ENCODE measurements around the gene SREK1. TPM values are rescaled to one million over a fixed set of nuclear protein-coding genes. Genes with fewer than 3 reads are reported as not detected.
A peak's percentile ranks its signal among the peaks of the same experiment; 100 is the strongest.
"Not testable (repeated sequence)": the region's sequence is repeated elsewhere in the genome, so short reads cannot be mapped to it uniquely, and the experiment has no call there.

The SREK1 gene
- total and polyA plus RNA-seq, 9 donors = 56.3 to 90.6 (median 70.5) TPM

GRCh38 chr5:66136053-66136452, 8.0 kb upstream of the SREK1 start:
- no peaks in the 10 kb centered on the region for H3K4me1 ChIP-seq (ENCODE audit: control insufficient read depth, insufficient read depth, low read length)
- H3K27ac ChIP-seq (ENCODE audit: low read length) = no peak overlapping the region
- no peak for DNase-seq
- H3K9me3 ChIP-seq (replicated peaks; ENCODE audit: control insufficient read depth, low read depth, low read length) = no peaks in the 10 kb centered on the region
- H3K27me3 ChIP-seq (ENCODE audit: control insufficient read depth, insufficient read depth, low read length) = peaks cover 2% of the 10 kb centered on the region
- WGBS (ENCODE audit: insufficient coverage) = no CpG with 5 or more reads among the region's 2 CpGs
- no peaks in the 10 kb centered on the region for H3K36me3 ChIP-seq (ENCODE audit: control insufficient read depth, insufficient read depth, low read length)
- no peak overlapping the region for H3K4me3 ChIP-seq (ENCODE audit: low read length)

GRCh38 chr5:66136944-66137343, 7.2 kb upstream of the SREK1 start:
- H3K27ac ChIP-seq (ENCODE audit: low read length); H3K4me1 ChIP-seq (ENCODE audit: control insufficient read depth, insufficient read depth, low read length); H3K36me3 ChIP-seq (ENCODE audit: control insufficient read depth, insufficient read depth, low read length); H3K4me3 ChIP-seq (ENCODE audit: low read length); DNase-seq; H3K27me3 ChIP-seq (ENCODE audit: control insufficient read depth, insufficient read depth, low read length); H3K9me3 ChIP-seq (replicated peaks; ENCODE audit: control insufficient read depth, low read depth, low read length): not testable (repeated sequence)
- WGBS (ENCODE audit: insufficient coverage) = no CpG with 5 or more reads among the region's 3 CpGs

- no peaks in the 10 kb centered on the region for H3K27me3 ChIP-seq (ENCODE audit: control insufficient read depth, insufficient read depth, low read length)
- H3K9me3 ChIP-seq (replicated peaks; ENCODE audit: control insufficient read depth, low read depth, low read length) = no peaks in the 10 kb centered on the region
- H3K4me3 ChIP-seq (ENCODE audit: low read length) = no peak overlapping the region
- no peaks in the 10 kb centered on the region for H3K36me3 ChIP-seq (ENCODE audit: control insufficient read depth, insufficient read depth, low read length)
- WGBS (ENCODE audit: insufficient coverage) = no CpG with 5 or more reads among the region's 1 CpG
- H3K27ac ChIP-seq (ENCODE audit: low read length) = no peak overlapping the region
- no peak for DNase-seq
- H3K4me1 ChIP-seq (ENCODE audit: control insufficient read depth, insufficient read depth, low read length) = peaks cover 5% of the 10 kb centered on the region
These were observed 5.3 kb upstream of the SREK1 start for GRCh38 chr5:66138637-66139317.

- Histone ChIP-seq H3K4me1 (ENCODE audit: control insufficient read depth, insufficient read depth, low read length) (peaks cover 5% of the 10 kb centered on the region), H3K27ac (ENCODE audit: low read length) (no peak overlapping the region), H3K4me3 (ENCODE audit: low read length) (no peak overlapping the region), H3K36me3 (ENCODE audit: control insufficient read depth, insufficient read depth, low read length) (no peaks in the 10 kb centered on the region), H3K9me3 (replicated peaks; ENCODE audit: control insufficient read depth, low read depth, low read length) (no peaks in the 10 kb centered on the region), H3K27me3 (ENCODE audit: control insufficient read depth, insufficient read depth, low read length) (no peaks in the 10 kb centered on the region)
- 83% methylated on average over 1 of the region's 2 CpGs for WGBS (ENCODE audit: insufficient coverage)
- no peak for DNase-seq
These were observed 4.8 kb upstream of the SREK1 start for GRCh38 chr5:66139318-66139712.

- peaks cover 5% of the 10 kb centered on the region for H3K4me1 ChIP-seq (ENCODE audit: control insufficient read depth, insufficient read depth, low read length)
- no CpG with 5 or more reads among the region's 2 CpGs for WGBS (ENCODE audit: insufficient coverage)
- H3K36me3 ChIP-seq (ENCODE audit: control insufficient read depth, insufficient read depth, low read length) = no peaks in the 10 kb centered on the region
- no peaks in the 10 kb centered on the region for H3K27me3 ChIP-seq (ENCODE audit: control insufficient read depth, insufficient read depth, low read length)
- H3K27ac ChIP-seq (ENCODE audit: low read length) = no peak overlapping the region
- no peaks in the 10 kb centered on the region for H3K9me3 ChIP-seq (replicated peaks; ENCODE audit: control insufficient read depth, low read depth, low read length)
- no peak overlapping the region for H3K4me3 ChIP-seq (ENCODE audit: low read length)
- DNase-seq = no peak
These were observed 1.7 kb upstream of the SREK1 start for GRCh38 chr5:66142417-66142816.

- peaks cover 5% of the 10 kb centered on the region for H3K4me1 ChIP-seq (ENCODE audit: control insufficient read depth, insufficient read depth, low read length)
- H3K36me3 ChIP-seq (ENCODE audit: control insufficient read depth, insufficient read depth, low read length) = no peaks in the 10 kb centered on the region
- no peaks in the 10 kb centered on the region for H3K9me3 ChIP-seq (replicated peaks; ENCODE audit: control insufficient read depth, low read depth, low read length)
- no peak for DNase-seq
- H3K27ac ChIP-seq (ENCODE audit: low read length) = peak overlapping the region; percentile 99
- no peaks in the 10 kb centered on the region for H3K27me3 ChIP-seq (ENCODE audit: control insufficient read depth, insufficient read depth, low read length)
- WGBS (ENCODE audit: insufficient coverage) = 13% methylated on average over 8 of the region's 16 CpGs
- H3K4me3 ChIP-seq (ENCODE audit: low read length) = peak overlapping the region; percentile 61
These were observed 527 bp upstream of the SREK1 start for GRCh38 chr5:66143473-66144073.

GRCh38 chr5:66144834-66145390, 812 bp downstream of the SREK1 start:
- H3K27me3 ChIP-seq (ENCODE audit: control insufficient read depth, insufficient read depth, low read length) = no peaks in the 10 kb centered on the region
- H3K9me3 ChIP-seq (replicated peaks; ENCODE audit: control insufficient read depth, low read depth, low read length) = no peaks in the 10 kb centered on the region
- H3K27ac ChIP-seq (ENCODE audit: low read length) = peak overlapping the region; percentile 99
- peak overlapping the region; percentile 61 for H3K4me3 ChIP-seq (ENCODE audit: low read length)
- no peaks in the 10 kb centered on the region for H3K36me3 ChIP-seq (ENCODE audit: control insufficient read depth, insufficient read depth, low read length)
- peaks cover 5% of the 10 kb centered on the region for H3K4me1 ChIP-seq (ENCODE audit: control insufficient read depth, insufficient read depth, low read length)
- peak; percentile 91 for DNase-seq
- 0% methylated on average over 14 of the region's 22 CpGs for WGBS (ENCODE audit: insufficient coverage)

GRCh38 chr5:66145737-66146136, 1.6 kb downstream of the SREK1 start:
- Histone ChIP-seq H3K27me3 (ENCODE audit: control insufficient read depth, insufficient read depth, low read length) (no peaks in the 10 kb centered on the region), H3K9me3 (replicated peaks; ENCODE audit: control insufficient read depth, low read depth, low read length) (no peaks in the 10 kb centered on the region), H3K4me1 (ENCODE audit: control insufficient read depth, insufficient read depth, low read length) (peaks cover 5% of the 10 kb centered on the region), H3K4me3 (ENCODE audit: low read length) (peak overlapping the region; percentile 61), H3K27ac (ENCODE audit: low read length) (peak overlapping the region; percentile 99), H3K36me3 (ENCODE audit: control insufficient read depth, insufficient read depth, low read length) (no peaks in the 10 kb centered on the region)
- WGBS (ENCODE audit: insufficient coverage) = no CpG with 5 or more reads among the region's 8 CpGs
- DNase-seq = no peak

GRCh38 chr5:66149950-66150349, 5.8 kb downstream of the SREK1 start:
- Histone ChIP-seq H3K4me3 (ENCODE audit: low read length) (no peak overlapping the region), H3K9me3 (replicated peaks; ENCODE audit: control insufficient read depth, low read depth, low read length) (peaks cover 3% of the 10 kb centered on the region), H3K27ac (ENCODE audit: low read length) (no peak overlapping the region), H3K36me3 (ENCODE audit: control insufficient read depth, insufficient read depth, low read length) (no peaks in the 10 kb centered on the region), H3K4me1 (ENCODE audit: control insufficient read depth, insufficient read depth, low read length) (no peaks in the 10 kb centered on the region), H3K27me3 (ENCODE audit: control insufficient read depth, insufficient read depth, low read length) (no peaks in the 10 kb centered on the region)
- DNase-seq = no peak
- WGBS (ENCODE audit: insufficient coverage) = 89% methylated on average over 3 of the region's 3 CpGs

GRCh38 chr5:66151030-66151429, 6.9 kb downstream of the SREK1 start:
- DNase-seq = no peak
- Histone ChIP-seq H3K4me3 (ENCODE audit: low read length) (no peak overlapping the region), H3K9me3 (replicated peaks; ENCODE audit: control insufficient read depth, low read depth, low read length) (peaks cover 3% of the 10 kb centered on the region), H3K27ac (ENCODE audit: low read length) (no peak overlapping the region), H3K27me3 (ENCODE audit: control insufficient read depth, insufficient read depth, low read length) (no peaks in the 10 kb centered on the region), H3K4me1 (ENCODE audit: control insufficient read depth, insufficient read depth, low read length) (no peaks in the 10 kb centered on the region), H3K36me3 (ENCODE audit: control insufficient read depth, insufficient read depth, low read length) (no peaks in the 10 kb centered on the region)
- 100% methylated on average over 2 of the region's 2 CpGs for WGBS (ENCODE audit: insufficient coverage)
